Measurements from ENCODE around the gene VPS37C.

DNA sequence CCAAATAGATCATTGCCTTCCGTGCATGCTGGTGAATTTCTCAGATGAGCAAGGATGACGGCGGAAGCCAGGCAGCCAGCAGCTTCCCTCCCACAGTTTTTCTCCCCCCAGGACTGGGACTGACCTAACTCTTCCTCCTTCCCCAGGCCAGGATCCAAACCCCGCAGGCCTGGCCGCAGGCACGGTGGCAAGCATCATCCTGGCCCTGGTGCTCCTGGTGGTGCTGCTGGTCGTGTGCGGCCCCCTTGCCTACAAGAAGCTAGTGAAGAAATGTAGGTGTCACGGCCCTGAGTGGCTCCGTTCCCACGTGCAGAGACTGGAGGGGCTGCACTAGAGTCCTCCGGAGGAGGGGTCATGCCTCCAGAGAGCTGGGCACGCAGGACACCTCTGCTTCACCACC is 38.5 kb downstream of the VPS37C start:
- TF ChIP-seq EZH2 (IDR thresholded peaks at IDR 0.05; ENCODE audit: borderline replicate concordance, low read depth, low read length, poor library complexity, severe bottlenecking), result no peak
- TF ChIP-seq, protein P1, sequence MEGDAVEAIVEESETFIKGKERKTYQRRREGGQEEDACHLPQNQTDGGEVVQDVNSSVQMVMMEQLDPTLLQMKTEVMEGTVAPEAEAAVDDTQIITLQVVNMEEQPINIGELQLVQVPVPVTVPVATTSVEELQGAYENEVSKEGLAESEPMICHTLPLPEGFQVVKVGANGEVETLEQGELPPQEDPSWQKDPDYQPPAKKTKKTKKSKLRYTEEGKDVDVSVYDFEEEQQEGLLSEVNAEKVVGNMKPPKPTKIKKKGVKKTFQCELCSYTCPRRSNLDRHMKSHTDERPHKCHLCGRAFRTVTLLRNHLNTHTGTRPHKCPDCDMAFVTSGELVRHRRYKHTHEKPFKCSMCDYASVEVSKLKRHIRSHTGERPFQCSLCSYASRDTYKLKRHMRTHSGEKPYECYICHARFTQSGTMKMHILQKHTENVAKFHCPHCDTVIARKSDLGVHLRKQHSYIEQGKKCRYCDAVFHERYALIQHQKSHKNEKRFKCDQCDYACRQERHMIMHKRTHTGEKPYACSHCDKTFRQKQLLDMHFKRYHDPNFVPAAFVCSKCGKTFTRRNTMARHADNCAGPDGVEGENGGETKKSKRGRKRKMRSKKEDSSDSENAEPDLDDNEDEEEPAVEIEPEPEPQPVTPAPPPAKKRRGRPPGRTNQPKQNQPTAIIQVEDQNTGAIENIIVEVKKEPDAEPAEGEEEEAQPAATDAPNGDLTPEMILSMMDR (conservative IDR thresholded peaks at IDR 0.05; ENCODE audit: low read depth, low read length), result no peak

All from A673 (cell line).